Hematopoietic multipotent progenitor cell treated with erythropoietin and hydrocortisone succinate and interleukin-3 and kit ligand, for 4 days (in vitro differentiated cells): ENCODE data around the gene KRT34.
"Not testable (repeated sequence)": the region's sequence is repeated elsewhere in the genome, so short reads cannot be mapped to it uniquely, and the experiment has no call there.

ENCODE experiments used
- DNase-seq: peaks from one replicate; pipeline ENCODE4 v3.0.0-alpha.2; 2015

Gene KRT34

GRCh38 chr17:41403404-41404023 lies 21.4 kb upstream of the KRT34 start:
- DNase-seq, result no peak

DNA sequence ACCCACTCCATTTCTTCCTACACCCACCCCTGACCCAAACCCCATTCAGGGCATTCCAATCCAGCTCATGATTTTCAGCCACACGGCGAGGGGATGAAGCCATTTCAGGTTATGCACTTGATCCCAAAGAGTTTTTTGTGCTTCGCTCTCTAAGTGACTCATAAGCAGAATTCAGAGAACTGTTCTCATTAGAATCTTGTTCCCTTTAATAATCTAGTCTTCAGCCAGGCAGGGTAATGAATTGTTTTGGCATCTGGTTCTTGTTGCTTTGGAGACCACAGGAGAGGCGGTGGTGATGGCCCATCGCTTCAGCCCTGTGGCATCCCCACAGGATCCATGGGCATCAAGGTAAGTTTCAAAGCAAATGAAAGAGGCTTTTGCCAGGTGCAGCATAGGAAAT lies 20.1 kb upstream of the KRT34 start:
- no peak for DNase-seq

- DNase-seq, result no peak
Measured at GRCh38 chr17:41396996-41397660, 15.0 kb upstream of the KRT34 start, which contains the start of gene KRT31. KRT31 (minus strand) TSS chr17:41397608; CDS start chr17:41397539, 69 bp downstream.

- DNase-seq, result no peak
Measured at GRCh38 chr17:41396340-41396739, 14.2 kb upstream of the KRT34 start.

DNA sequence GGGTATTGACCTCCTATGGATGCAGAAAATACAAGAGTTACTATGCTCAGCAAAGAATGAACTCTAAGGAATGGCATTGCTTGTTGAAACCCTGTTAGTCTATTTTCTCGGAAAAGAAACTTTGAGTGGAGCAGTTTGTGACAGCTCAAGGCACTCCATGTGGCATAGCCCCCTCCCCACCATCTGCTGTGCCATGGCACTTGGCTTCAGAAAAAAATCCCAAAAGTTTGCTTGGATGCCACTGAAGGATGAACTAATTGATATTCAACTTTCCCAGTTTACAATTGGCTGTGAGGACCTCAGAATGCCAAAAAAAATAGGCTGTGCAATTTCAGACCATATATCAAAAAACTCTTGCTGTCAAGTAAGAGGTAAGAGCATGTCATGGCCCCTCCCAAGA lies 13.5 kb upstream of the KRT34 start:
- no peak for DNase-seq

DNA sequence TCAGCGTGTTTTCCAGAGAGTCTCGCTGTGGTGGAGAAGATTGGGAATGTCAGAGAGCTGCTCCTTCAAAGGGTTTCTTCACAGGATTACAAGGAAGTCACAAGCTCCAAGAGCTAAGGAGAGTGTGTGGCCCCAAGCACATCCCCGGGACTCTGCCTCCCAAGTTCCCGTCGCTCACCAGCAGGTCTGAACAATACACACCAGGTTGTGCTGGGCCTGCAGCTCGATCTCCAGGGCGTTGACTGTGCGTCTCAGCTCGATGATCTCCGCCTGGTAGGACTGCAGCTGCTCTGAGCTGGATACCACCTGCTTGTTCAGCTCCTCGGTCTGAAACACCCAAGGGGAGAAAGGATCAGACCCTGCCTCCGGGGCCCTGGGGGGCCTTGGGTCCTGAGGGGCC lies 12.9 kb upstream of the KRT34 start:
- not testable (repeated sequence) for DNase-seq

GRCh38 chr17:41394254-41394996 lies 12.3 kb upstream of the KRT34 start:
- DNase-seq, result no peak

DNA sequence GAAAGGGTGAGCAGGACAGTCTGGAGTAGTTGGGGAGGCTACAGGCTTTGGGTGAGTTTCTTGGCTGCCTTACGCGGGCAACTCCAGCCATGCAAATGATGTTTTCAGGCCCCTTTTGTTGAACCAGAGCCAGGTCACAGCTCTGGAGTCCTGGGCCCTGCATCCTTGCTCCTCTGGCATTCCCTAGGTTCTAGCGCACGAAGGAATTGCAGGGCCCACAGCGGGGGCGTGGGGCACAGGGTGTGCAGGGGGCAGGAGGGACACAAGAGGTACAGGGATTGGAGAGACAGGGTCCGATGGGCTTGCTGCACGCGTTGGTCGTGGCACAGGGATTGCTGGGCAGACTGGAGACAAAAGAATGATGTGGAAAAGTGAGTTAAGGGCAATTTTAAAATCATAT lies 11.7 kb upstream of the KRT34 start:
- no peak for DNase-seq

DNA sequence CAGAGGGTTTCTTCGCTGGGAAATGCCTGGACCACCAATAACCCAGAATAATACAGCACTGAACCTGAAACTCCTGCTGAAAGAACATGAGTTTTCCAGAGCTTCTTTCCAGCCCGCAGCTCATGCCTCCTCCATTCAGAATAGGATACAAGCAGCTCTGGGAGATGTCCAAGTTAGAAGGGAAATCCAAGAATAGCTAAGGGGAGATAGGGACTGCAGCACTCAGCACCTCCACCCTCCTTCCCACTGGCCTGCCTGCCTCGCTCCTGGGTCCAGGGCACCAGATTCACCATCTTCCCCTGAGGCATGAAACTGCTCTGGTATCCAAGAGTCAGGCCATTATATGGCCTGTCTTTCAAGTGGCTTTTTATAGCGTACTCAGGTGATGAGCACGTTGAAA lies 11.2 kb upstream of the KRT34 start:
- no peak for DNase-seq

DNA sequence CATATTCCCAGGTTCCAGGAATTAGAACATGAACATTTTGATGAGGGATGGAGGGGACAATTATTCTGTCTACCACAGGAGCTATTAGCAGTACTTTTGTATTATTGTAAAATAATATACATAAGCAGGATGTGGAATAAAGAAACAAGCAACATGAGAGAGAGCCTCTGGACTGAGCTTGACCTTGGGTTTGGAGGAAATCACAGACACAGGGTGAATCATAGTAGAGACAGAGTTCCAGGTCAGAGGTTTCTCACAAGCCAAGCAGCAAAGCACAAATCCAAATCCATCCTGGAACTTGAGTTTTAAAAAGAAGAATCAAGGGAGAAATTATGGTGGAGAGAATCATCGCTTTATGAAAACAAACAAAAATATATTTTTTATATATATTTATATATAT lies 10.2 kb upstream of the KRT34 start:
- no peak for DNase-seq

- DNase-seq, result no peak
Measured at GRCh38 chr17:41391535-41391934, 9.4 kb upstream of the KRT34 start.

DNA sequence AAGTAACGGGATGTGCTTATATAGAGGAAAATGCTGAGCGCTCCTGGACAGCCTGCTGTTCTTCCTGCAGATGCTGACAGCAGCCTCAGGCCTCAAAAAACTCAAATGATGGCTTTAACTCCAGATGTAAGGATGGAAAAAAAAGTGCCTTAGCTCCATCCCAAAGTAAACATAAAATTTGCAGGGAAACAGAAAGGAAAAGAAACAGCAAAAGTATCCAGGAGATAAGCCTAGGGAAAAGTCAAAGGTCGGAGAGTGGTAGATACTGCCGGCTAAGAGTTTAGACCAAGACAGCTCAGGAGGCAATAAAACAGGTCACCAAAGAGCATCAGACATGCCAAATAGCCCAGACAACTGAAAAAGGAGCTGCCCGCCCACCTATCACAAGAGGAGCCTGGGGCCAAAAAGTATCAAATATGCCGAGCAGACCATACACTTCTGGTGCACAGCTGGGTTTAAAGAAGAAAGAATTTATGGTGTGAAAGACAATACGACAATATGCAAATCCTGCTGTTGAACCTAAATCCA lies 8.4 kb upstream of the KRT34 start:
- no peak for DNase-seq

DNA sequence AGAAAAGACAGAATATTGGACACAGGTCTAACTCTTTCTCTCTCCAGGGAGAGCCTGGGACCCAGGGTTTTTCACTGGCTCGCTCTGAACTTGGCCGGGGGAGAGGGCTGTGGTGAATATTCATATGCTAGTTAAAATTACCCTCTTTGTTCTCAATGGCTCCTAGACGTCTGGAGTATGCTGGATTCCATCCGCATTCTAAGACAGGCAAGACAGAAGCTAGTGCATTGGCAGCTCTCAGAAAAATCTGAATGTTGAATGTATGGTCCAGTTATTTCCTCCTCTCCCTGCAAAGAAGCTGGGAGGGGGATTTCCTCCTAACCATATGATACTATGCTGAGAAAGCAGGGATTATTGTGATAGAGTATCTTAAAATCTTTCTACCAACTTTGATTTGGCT lies 5.6 kb upstream of the KRT34 start:
- DNase-seq, result no peak

DNA sequence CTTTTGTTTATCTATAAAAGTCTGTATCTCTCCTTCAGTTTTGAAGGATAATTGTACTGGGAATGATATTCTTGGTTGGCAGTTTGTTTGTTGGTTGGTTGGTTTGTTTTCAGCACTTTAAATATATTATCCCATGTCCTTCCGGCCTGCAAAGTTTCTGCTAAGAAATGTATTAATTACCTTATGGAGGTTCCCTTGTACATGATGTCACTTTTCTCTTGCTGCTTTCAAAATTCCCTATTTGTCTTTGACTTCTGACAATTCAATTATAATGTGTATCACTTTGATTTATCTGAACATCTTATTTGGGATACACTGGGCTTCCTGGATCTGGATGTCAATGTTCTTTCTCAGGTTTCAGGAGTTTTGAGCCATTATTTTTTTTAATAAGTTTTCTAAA lies 4.1 kb upstream of the KRT34 start:
- no peak for DNase-seq

- no peak for DNase-seq
Measured at GRCh38 chr17:41383690-41384089, 1.6 kb upstream of the KRT34 start.

GRCh38 chr17:41382394-41382793 lies 288 bp upstream of the KRT34 start:
- DNase-seq, result no peak

- not testable (repeated sequence) for DNase-seq
Measured at GRCh38 chr17:41380091-41380490, 2.0 kb downstream of the KRT34 start.

- no peak for DNase-seq
Measured at GRCh38 chr17:41377546-41377945, 4.6 kb downstream of the KRT34 start.

GRCh38 chr17:41369713-41370112 lies 12.4 kb downstream of the KRT34 start, which contains the start of gene KRT33B:
KRT33B (minus strand) TSS chr17:41369813; CDS start chr17:41369750, 63 bp downstream.
- no peak for DNase-seq

DNA sequence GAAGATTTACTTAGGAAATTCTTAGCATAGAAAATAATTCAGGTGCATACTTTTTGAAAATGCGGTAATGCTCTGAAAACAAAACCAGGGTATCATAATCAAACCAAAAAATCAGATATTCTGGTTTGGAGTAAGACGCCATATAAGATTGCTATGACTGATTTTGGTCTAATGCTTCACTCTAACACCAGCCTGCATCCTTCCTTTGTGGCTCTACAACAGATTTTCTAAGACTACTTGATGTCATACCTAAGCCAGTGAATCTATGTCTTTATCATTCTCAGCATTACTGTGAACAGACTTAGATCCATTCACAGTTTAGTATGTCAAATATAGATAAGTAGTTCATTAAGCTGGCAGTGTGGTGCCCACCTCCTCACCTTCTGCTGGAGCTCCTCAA lies 13.1 kb downstream of the KRT34 start:
- no peak for DNase-seq

GRCh38 chr17:41367426-41368075 lies 14.6 kb downstream of the KRT34 start:
- DNase-seq, result no peak

GRCh38 chr17:41366070-41366469 lies 16.0 kb downstream of the KRT34 start:
- DNase-seq, result no peak

GRCh38 chr17:41363881-41364280 lies 18.2 kb downstream of the KRT34 start:
- no peak for DNase-seq
